ENCODE results near the gene SLC4A7.
"Not testable (repeated sequence)": the region's sequence is repeated elsewhere in the genome, so short reads cannot be mapped to it uniquely, and the experiment has no call there.

The SLC4A7 gene

GRCh38 chr3:27484015-27484844, at the start of gene SLC4A7:
Gene SLC4A7, minus strand, starts transcription at chr3:27484384. Its CDS starts 258 bp downstream, at chr3:27484126.
- peak; percentile 65 to 80 for DNase-seq

- no peak for DNase-seq
Measured at GRCh38 chr3:27533261-27533607, 49.0 kb upstream of the SLC4A7 start.

GRCh38 chr3:27532426-27533260, 48.5 kb upstream of the SLC4A7 start:
- no peak for DNase-seq

GRCh38 chr3:27531193-27531751, 47.1 kb upstream of the SLC4A7 start:
- DNase-seq = not testable (repeated sequence)

GRCh38 chr3:27528791-27529190, 44.6 kb upstream of the SLC4A7 start:
- DNase-seq = no peak

- no peak for DNase-seq
Measured at GRCh38 chr3:27526614-27527315, 42.6 kb upstream of the SLC4A7 start.

- DNase-seq = no peak
Measured at GRCh38 chr3:27521872-27522265, 37.7 kb upstream of the SLC4A7 start.

GRCh38 chr3:27521179-27521871, 37.1 kb upstream of the SLC4A7 start:
- no peak for DNase-seq

GRCh38 chr3:27511724-27512422, 27.7 kb upstream of the SLC4A7 start:
- DNase-seq = no peak

- no peak for DNase-seq
Measured at GRCh38 chr3:27509376-27509775, 25.2 kb upstream of the SLC4A7 start.

GRCh38 chr3:27508424-27508823, 24.2 kb upstream of the SLC4A7 start:
- DNase-seq = no peak

- no peak for DNase-seq
Measured at GRCh38 chr3:27507515-27508266, 23.5 kb upstream of the SLC4A7 start.

- DNase-seq = no peak
Measured at GRCh38 chr3:27507111-27507510, 22.9 kb upstream of the SLC4A7 start.

GRCh38 chr3:27504749-27505148, 20.6 kb upstream of the SLC4A7 start:
- DNase-seq = no peak

- DNase-seq = no peak
Measured at GRCh38 chr3:27503526-27503925, 19.3 kb upstream of the SLC4A7 start.

GRCh38 chr3:27501759-27502158, 17.6 kb upstream of the SLC4A7 start:
- DNase-seq = no peak

GRCh38 chr3:27500986-27501385, 16.8 kb upstream of the SLC4A7 start:
- DNase-seq = no peak

- DNase-seq = no peak
Measured at GRCh38 chr3:27500035-27500434, 15.9 kb upstream of the SLC4A7 start.

- DNase-seq = no peak
Measured at GRCh38 chr3:27494784-27495183, 10.6 kb upstream of the SLC4A7 start.

GRCh38 chr3:27488821-27489220, 4.6 kb upstream of the SLC4A7 start:
- no peak for DNase-seq

- DNase-seq = no peak
Measured at GRCh38 chr3:27487383-27487782, 3.2 kb upstream of the SLC4A7 start.

Data from NCI-H187 (cell line).